HG03378 (cell line): ENCODE results near the gene CCDC8.
"Not testable (repeated sequence)": the region's sequence is repeated elsewhere in the genome, so short reads cannot be mapped to it uniquely, and the experiment has no call there.

Experiments used
- ATAC-seq: cut with Tn5 transposase; IDR thresholded peaks from one replicate; pipeline ENCODE4 v1.9.1; 2021; ENCODE audit warnings: mild to moderate bottlenecking, moderate library complexity; ENCODE audit not compliant: unreplicated experiment

Gene CCDC8

GRCh38 chr19:46413262-46414031 is at the start of gene CCDC8:
Gene CCDC8, minus strand, starts transcription at chr19:46413564. Its CDS starts 754 bp downstream, at chr19:46412810.
- no peak for ATAC-seq

- ATAC-seq = no peak
Measured at GRCh38 chr19:46461537-46461936, 48.2 kb upstream of the CCDC8 start.

- no peak for ATAC-seq
Measured at GRCh38 chr19:46460981-46461380, 47.6 kb upstream of the CCDC8 start.

GRCh38 chr19:46460055-46460454 is 46.7 kb upstream of the CCDC8 start:
- ATAC-seq = no peak

GRCh38 chr19:46456930-46457329 is 43.6 kb upstream of the CCDC8 start:
- ATAC-seq = no peak

- ATAC-seq = no peak
Measured at GRCh38 chr19:46454244-46454643, 40.9 kb upstream of the CCDC8 start.

- no peak for ATAC-seq
Measured at GRCh38 chr19:46453661-46454060, 40.3 kb upstream of the CCDC8 start.

- no peak for ATAC-seq
Measured at GRCh38 chr19:46452186-46452585, 38.8 kb upstream of the CCDC8 start.

GRCh38 chr19:46451352-46451751 is 38.0 kb upstream of the CCDC8 start:
- no peak for ATAC-seq

GRCh38 chr19:46450737-46451136 is 37.4 kb upstream of the CCDC8 start:
- ATAC-seq = no peak

GRCh38 chr19:46449228-46449627 is 35.9 kb upstream of the CCDC8 start:
- no peak for ATAC-seq

- ATAC-seq = no peak
Measured at GRCh38 chr19:46448601-46449000, 35.2 kb upstream of the CCDC8 start.

GRCh38 chr19:46447824-46448223 is 34.5 kb upstream of the CCDC8 start:
- ATAC-seq = no peak

- ATAC-seq = no peak
Measured at GRCh38 chr19:46447006-46447405, 33.6 kb upstream of the CCDC8 start.

- ATAC-seq = no peak
Measured at GRCh38 chr19:46446021-46446420, 32.7 kb upstream of the CCDC8 start.

GRCh38 chr19:46442808-46443450 is 29.6 kb upstream of the CCDC8 start:
- ATAC-seq = no peak

GRCh38 chr19:46441866-46442265 is 28.5 kb upstream of the CCDC8 start:
- ATAC-seq = no peak

- not testable (repeated sequence) for ATAC-seq
Measured at GRCh38 chr19:46435689-46436088, 22.3 kb upstream of the CCDC8 start.

- ATAC-seq = no peak
Measured at GRCh38 chr19:46435009-46435408, 21.6 kb upstream of the CCDC8 start.

GRCh38 chr19:46433470-46433869 is 20.1 kb upstream of the CCDC8 start:
- not testable (repeated sequence) for ATAC-seq

- no peak for ATAC-seq
Measured at GRCh38 chr19:46431824-46432223, 18.5 kb upstream of the CCDC8 start.

- ATAC-seq = no peak
Measured at GRCh38 chr19:46429999-46430398, 16.6 kb upstream of the CCDC8 start.
